SH-SY5Y (cell line): Measurements from ENCODE around the gene PIK3R1.

Source experiments
- GATA2 ChIP-seq: IDR thresholded peaks from 2 replicates; pipeline ENCODE4 v1.6.1; 2011; ENCODE audit warnings: mild to moderate bottlenecking, low read depth, low read length
- GATA3 ChIP-seq: IDR thresholded peaks from 2 replicates; pipeline ENCODE4 v1.6.1; 2011; ENCODE audit warnings: low read depth, mild to moderate bottlenecking, low read length, moderate library complexity

DNA sequence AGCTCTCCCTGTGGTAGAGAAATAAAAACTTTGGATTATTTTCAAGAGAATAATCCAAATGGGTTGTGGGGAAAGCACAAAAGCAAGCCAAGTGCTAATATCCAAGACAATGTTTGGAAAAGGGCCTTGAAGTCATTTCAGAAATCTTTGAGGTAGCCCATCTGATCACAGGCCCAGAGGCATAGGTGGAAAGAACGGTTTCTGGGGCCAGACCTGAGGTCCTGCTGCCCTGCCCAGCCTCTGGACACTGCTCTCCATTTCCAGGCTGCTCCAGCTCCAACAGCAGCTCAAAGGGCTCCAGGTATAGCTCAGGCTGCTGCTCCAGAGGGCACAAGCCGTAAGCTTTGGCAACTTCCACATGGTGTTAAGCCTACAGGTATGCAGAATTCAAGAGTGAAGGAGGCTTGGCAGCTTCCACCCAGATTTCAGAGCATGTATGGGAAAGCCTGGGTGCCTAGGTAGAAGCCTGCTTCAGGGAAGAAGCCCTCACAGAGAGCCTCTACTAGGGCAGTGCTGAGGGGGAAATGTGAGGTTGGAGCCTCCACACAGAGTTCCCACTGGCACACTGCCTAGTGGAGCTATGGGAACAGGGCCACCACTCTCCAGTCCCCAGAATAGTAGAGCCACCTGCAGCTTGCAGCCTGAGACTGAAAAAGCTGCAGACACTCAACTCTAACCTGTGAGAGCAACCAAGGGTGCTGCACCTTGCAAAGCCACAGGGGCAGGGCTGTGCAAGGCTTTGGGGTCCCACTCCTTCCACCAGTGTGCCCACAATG is 133.1 kb downstream of the PIK3R1 start:
- TF ChIP-seq GATA2 = no peak
- TF ChIP-seq GATA3 = no peak
